GM19438 (cell line): ENCODE data around the gene SGMS2.
A peak's percentile ranks its signal among the peaks of the same experiment; 100 is the strongest.

ENCODE experiments used
- ATAC-seq: cut with Tn5 transposase; IDR thresholded peaks from one replicate; pipeline ENCODE4 v1.9.1; 2021; ENCODE audit warnings: low read depth; ENCODE audit not compliant: unreplicated experiment

SGMS2 gene

DNA sequence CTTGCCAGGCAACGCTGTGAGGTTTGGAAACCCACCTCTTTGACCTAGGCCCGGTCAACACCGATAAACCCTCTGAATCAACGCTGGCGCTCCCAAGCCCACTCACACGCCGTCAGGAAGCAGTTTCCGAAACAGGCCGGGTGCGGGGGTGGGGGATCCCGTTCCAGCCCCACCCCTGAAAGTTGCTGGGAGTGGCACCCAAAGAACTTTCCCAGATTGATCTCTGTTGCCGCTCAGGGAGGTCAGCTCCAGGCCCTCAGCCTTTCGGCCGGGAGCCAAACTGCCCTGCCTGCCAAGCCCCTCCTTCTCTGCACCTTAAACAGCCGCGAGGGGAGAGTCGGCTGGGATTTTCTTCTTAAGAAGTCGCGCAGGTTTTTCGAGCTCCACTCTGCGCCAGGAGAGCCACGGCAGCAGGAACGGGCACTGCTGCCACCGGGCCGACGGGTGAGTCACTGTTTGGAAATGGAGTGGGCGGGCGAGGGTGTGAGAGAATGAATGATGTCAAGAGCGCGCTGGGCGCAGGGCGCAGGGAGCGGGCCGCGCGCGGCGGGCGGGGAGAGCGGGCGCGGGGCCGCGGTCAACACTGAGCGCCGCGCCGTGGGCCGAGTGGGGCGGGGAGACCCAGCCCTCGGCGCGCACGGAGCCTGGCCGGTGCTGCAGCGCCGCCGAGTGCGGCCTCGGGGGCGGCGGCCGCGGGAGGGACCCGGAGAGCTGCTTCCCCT lies at the start of gene SGMS2:
TSS of gene SGMS2 (plus strand) at position 583 of the 722 bp plus-strand sequence. CDS start 70,622 bp downstream, outside the sequence.
- ATAC-seq, result peak; percentile 66

DNA sequence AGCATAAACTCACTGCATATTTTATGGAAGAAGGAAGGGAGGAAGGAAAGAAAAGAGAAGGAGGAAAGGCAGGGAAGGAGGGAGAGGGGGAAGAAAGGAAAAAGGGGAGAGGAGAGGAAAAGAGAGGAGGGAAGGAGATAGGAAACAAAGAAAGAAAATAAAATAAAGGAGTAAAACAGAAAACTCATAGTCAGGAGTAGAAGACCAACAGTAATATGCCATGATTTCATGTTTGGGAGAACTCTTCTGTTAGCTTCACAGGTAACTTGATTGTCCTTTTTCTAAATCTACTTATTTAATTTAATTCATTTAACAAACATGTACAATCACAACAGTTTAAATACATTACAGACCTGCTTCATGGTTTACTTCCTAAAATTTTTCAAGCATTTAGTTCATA lies 46.8 kb upstream of the SGMS2 start:
- ATAC-seq, result no peak

DNA sequence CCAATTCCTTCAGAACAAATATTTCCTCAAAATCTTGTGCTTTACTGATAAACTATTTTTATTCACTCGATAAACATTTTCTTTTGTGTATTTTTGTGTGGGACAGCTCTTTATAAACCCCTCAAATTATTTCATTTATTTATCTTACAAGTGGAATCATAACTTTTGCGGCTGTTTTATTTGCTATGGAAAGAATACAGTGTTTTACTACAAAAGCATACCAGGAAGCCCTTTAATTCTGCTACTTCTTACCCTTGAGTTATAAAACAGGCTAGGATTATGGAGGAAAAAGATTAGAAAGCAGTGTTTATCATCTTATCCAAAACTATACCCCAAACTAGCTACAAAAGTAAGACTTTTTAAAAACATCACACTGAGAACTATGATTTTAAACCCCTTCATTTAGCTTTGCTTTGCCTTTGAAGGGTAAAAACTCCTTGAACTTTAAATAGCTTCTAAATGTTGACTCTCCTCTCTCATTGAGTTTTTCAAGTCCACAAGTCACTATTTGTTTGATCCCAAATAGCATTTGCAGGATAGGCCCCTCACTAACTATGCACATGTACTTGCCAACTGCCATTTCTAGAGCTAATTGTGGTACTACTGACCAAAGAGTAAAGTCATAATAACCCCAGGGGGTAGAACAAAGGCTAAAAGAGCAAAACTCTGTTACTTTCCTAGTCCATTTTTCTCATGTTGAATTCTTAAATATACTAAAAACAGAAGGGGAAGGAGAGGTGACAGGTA lies 45.8 kb upstream of the SGMS2 start:
- ATAC-seq, result no peak

DNA sequence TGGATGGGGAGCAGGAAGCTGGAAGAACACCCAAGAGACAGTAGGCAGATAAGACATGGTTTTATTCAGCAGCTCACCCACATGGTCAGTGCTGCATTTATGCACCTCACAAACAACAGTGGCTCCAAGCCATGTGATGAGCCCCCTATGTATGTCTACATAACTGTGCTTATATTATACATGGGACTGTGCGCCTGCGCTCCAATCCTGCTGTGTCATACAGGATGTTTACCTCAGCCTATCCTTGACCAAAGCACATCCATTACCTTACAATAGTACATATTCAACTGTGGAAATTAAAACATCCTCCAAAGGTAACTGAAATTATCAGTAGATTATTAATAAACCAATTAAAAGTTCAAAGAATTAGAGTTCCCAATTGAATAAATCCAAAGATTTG lies 44.1 kb upstream of the SGMS2 start:
- no peak for ATAC-seq

DNA sequence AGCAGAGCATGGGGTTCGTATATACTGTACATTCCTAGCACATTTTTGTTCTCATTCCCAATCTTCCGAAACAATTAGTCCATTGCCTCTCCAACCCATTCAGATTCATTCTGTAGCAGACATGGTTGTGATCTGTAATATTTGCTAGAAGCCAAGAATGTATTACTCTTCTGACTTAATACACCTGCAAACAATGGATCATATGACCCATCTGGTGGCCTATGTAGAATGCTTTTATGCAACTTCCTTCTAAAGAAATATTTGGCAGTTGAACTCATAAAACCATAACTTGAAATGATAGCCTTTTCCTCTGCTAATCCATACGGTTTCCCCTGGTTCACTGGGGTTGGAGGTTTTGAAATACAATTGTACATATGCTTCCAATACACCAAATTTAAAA lies 32.8 kb upstream of the SGMS2 start:
- no peak for ATAC-seq

DNA sequence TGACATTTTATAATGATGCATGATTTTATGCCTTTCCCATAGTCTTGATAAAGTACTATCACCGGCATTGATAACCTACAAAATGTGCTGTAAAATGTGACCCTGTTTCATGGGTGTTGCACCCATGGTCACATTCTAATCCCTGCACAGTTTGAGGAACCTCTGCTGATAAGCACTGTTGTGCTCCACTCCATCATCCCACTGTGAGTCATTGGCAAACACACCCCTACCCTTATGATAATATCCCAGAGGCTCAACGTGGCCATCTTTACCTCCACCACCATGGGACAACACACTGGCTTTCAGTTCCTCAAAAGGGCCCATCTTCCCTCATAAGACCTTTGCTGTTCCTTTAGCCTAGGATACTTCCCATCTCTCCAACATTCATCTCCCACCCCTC lies 32.0 kb upstream of the SGMS2 start:
- no peak for ATAC-seq

DNA sequence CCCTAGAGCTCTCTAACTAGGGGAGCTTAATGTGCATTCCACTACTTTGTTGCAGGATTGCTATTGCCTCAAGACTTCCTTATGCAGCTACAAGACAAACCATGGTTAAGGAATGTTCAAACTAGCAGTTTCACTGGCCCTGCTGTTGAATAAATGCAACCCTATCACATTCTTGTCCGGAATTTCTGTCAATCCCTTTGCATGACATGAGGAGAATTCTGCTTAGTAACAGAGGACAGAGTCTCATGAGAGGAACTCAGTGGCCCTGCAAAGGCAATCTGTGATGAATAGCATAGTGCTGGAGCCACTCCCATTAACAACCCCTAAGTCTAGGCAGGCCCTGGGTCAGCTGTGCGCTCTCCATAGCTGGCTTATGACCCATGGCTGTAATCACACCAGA lies 30.7 kb upstream of the SGMS2 start:
- no peak for ATAC-seq

DNA sequence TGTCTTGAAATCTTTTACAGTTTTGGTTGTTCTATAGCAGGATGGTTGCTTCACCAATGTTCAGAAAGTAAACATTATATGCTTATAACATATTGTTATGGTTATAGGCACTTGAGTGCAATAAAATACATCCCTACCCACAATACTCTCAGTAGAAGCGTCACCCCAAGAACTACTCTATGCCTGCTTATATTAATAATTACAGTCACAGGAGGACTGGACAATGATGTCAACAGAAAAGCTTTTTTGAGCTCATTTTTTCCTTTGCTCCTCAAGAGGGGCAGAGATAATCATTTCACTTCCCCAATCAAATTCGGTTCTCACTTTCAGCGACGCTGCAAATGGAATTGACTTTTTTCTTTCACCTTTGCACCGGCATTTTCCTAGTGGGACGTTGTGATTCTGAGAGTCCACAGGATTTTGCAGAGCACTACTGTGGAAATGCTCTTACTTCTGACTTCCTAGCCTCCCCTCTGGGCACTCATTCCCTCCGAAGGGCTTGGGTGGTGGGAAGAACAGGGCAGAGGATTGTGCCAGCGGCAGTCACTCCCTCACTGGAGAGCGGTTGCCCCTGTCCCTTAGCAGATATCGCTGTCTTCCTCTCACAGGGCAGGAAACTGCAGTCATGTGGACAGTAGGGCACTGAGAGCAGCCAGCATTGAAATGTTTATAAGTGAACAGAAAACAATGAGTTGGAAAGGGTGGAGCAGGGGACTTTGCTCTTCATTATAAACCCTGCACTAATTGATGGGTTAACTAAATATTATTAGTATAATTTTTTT lies 24.9 kb upstream of the SGMS2 start:
- ATAC-seq, result no peak

DNA sequence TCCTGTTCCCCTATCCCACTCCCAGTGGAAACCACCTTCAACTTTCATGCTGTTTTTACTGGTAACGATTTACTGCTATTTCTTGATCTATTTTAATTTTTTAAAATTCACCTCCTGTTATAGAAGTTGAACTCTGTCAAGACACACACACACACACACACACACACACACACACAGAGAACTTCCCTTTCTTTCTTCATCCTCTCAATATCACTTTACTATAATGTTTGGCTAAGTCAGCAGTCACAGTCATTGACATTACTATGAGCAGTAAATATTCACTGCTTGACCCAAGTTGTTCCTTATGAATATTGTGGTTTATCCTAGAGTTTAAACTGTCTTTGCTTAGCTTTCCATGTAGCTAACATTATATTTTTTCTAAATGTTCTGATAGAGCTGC lies 24.0 kb upstream of the SGMS2 start:
- ATAC-seq, result no peak

DNA sequence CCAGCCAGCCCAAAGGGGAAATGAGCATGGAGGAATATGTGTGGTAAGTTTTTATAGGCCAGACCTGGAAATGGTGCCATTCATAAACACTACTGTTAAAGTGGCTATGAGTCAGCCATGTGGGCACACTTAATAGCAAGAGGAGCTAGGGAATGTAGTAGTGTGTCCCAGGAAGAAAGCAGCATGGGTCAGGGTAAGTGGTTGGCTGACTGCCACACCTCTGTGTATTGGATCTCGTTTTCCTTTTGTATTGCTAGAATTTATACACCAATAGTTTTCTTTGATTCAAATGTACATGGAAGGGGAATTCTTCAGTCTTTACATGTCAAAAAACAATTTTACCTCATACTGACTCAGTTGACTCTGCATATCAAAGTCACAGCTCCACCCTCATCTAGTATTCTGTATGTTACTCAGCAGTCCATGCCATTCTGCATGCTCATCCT lies 22.9 kb upstream of the SGMS2 start:
- no peak for ATAC-seq

DNA sequence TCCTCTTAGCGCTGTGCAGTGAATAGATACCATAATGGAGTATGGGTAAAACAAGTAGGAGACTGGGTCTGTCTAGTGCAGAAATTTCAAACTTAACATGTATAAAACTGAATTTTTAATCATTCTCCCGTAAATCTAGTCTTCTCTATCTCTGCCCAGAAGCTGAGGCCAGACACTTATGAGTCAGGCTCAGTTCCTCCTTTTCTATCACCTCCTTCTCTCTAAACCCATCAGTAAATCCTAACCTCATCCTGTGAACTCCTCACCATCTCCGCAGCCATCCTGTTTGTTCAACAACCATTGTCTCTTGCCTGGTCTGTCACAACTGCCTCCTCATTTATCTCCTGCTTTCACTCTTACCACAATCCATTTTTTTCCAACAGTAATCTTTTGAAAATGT lies 19.8 kb upstream of the SGMS2 start:
- ATAC-seq, result no peak

DNA sequence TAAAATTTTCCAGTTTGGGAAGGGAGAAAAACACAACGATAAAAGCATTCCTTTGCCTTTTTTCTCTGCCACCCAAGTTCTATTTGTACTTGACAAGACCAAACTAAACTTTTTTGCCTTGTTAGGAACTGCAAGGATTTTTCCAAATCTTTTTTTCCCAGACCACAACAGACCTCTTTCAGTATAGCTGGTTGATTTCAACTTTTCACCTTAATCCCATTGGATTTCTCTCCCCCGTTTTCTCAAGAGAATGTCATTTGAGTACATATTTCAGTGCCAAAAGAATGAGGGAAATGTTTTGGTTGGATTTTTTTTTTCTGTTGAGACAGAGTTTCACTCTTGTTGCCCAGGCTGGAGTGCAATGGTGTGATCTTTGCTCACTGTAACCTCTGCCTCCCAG lies 18.5 kb upstream of the SGMS2 start:
- ATAC-seq, result no peak

DNA sequence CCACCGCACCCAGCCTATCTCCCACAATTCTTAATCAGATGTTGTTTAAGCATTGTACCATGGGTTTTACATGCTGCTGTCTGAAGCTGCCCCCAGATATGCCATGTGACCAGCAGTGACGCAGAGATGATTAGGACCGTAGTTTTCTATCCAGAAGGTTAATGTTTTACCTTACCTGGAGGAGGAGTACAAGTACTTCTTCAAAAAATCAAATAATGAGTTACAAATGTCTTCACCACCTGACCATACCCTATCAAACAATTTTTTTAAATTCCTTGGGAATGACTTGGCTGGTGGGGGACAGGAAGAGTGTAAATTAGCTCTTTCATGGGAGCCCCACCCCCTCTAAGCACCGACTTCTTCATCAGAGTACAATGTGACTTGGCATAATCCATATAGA lies 16.2 kb upstream of the SGMS2 start:
- ATAC-seq, result no peak

DNA sequence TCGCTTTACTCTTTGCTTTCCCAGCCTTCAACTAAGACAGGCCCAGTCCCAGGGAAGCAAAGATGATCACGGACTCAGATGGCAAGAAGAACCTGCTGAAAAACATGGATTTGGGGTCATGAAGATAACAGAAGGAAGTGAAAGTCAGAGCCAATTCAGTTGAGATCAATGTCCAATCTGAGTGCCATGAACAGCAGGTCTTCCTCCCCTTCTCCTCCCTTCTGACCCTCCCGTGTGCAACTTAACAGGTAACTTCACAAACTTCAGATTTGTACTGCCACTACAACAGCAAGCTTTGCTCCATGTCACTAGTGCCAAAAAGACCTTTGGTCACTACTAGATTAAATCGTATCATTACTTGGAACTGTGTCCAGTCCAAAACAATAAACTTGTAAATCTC lies 15.5 kb upstream of the SGMS2 start:
- ATAC-seq, result no peak

DNA sequence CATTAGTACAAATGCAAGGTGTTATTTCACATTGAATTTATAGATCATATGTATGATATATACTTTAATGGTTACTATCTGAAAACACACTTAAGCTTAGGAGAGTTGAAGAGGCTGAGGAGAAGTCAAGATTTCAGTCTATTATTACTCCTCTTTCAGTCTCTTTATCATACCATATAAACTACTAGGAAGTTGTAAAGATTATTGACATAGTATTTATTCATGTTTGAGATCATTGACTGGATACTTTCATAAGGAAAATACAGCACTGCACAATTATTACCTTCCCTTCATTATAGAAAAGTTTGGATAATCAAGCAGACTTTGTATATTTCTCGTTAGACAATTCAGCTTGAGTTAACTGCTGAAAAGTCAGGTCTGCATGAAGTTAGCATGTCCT lies 10.0 kb upstream of the SGMS2 start:
- ATAC-seq, result no peak

DNA sequence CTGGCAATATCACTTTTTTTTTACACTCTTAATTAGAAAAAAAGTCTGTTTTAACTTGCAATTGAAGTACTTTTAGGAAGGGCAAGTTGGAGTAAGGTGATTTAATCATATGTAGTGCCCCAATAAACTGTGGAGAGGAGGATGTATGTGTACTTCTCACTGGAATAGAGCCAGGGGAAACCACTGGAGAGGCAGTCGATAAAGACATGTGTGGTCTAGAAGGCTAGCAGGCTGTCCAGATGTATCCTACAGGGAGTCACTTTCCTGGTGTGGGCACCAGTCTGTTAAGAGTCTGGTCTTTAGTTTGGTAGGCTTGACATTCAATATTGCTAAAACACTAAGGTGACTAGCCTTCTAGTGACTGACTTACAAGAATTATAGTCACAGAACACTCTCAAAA lies 9.6 kb upstream of the SGMS2 start:
- ATAC-seq, result no peak

DNA sequence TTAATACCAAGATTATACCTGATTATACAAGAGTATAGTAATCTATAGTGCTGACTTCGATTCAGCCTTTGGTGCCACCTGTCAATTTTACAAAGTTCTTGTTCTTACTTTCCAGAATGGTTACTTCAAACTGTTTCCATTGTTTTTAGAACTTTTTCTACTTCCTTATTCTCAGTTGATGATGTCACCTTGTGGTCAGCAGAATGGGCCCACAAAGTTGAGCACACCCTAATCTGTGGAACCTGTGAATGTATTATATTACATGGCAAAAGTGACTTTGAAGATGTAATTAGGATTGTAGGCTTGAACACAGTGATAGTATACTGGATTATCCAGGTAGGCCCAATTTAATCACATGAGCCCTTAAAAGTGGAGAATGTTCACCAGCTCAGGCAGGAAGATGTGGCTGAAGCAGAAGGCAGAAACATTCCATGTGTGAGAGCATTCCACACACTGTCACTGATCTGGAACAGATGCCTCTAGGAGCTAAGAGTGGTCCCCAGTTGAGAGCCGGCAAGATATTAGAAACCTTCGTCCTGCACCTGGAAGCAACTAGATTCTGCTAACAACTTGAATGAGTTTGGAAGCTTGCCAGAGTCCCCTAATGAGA lies 6.3 kb upstream of the SGMS2 start:
- no peak for ATAC-seq

DNA sequence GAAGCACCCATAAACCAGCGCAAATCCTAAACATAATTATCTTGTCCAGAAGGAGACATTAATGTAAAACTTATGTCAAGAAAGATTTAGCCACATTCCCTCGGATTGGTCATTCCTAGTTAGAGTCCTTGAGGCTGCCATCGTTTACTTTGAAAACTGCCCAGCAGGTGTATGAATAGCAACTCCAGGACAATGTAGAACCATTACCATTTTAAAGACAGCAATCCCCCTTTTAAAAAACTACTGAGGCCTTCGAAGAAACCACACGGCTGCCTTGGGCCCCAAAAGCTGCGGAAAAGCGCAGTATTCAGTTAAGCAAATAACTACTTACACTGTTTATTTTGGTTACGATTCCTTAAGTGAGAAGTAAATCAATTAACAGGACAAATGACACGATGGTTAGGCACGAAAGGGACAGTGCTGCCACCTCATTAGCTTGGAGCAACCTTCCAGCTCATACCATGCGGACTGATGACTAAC lies 822 bp upstream of the SGMS2 start:
- ATAC-seq, result no peak

DNA sequence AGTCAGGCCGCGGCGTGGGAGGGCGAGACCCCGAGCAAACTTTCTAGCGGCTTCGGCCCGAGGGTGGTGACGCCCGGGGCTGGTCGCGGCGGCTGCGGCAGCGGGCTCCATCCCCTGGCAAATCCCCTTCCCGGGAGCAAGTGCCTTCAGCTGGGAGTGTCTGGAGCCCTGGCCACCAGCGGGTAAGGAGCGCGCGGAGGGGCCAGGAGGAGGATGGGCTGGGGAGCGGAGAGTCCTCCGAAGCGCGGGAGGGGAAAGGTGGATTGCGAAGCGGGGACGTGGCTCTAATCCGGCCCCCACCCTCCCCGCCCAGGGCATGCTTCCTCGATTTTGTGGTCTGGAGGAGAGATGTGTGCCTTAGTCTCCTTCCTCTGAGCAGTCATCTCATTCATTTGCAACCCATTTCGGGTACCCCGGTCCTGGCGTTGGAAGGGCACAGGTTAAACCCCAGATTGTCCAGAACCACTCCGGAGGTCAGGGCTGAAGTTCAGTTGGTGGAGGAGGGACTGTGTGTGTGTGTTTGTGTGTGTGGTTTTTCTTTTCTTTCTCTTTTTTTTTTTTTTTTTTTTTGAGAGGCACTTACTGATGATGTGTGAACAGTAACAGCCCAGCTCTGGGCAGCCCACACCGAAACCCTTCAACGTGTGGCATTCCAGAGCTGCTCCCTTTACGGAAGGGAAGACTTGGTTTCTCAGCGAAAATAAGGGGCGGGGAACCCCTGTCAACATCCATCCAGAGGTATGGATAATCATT lies 516 bp downstream of the SGMS2 start:
- ATAC-seq, result peak; percentile 43

DNA sequence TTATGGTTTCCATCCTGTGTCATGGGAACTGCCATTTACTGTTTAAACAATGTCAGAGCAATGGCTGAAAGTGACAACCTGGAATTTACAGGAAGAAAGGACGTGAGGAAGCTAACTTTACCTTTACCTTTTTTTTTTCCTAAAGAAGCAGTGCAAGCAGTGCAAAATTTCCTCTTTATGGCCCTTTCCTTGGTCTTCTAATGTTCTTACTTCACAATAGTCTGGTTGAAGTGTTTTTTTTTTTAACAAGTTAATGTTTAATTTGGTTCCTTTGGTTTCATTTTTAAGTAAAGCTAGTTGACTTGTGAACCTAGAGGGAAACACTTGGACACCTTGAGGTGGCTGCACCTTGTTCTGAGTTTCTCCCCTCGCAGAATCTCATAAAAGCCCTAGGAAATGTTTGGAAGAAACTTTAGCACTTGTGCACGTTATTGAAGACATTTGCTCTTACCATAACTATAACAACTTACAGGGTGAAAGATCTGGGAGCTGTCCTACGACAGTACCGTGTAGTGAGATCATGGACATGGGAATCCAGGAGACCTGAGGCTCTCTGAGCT lies 1.8 kb downstream of the SGMS2 start:
- ATAC-seq, result no peak
